Natural killer cell treated with Interleukin-12 subunit alpha and Interleukin-12 subunit beta and Interleukin-15 and Interleukin-18, amount 100 ng/mL, for 72 hours (primary cell): ENCODE data around the gene EME1. TPM values are rescaled to one million over a fixed set of nuclear protein-coding genes. Genes with fewer than 3 reads are reported as not detected.

ENCODE experiments used
- ATAC-seq, 2 donors: fragments of 150-1000 bp; cut with Tn5 transposase in 1 of 2; sonication (Bioruptor Pico), chemical (Tn5 transposase) in 1 of 2; 2 replicates each; pipeline ENCODE4 v1.10.0; 2021
- DNase-seq: peaks from one replicate; pipeline ENCODE4 v3.0.0; 2022; ENCODE audit warnings: low spot score
- H3K27ac Mint-ChIP-seq, 2 donors: 1 replicate in 1 of 2; 2 replicates in 1 of 2; pipeline ENCODE4 v1.8.0; 2022; ENCODE audit warnings: mixed read lengths in 2 of 2, mild to moderate bottlenecking in 1 of 2, moderate library complexity in 1 of 2
- H3K27me3 Mint-ChIP-seq, 2 donors: 1 replicate in 1 of 2; 2 replicates in 1 of 2; pipeline ENCODE4 v1.8.0; 2022; ENCODE audit warnings: mixed read lengths in 2 of 2
- H3K36me3 Mint-ChIP-seq: one replicate; pipeline ENCODE4 v1.8.0; 2022; ENCODE audit warnings: mixed read lengths
- H3K4me1 Mint-ChIP-seq, 2 donors: 1 replicate in 1 of 2; 2 replicates in 1 of 2; pipeline ENCODE4 v1.8.0; 2022; ENCODE audit warnings: low read depth in 2 of 2, mixed read lengths in 2 of 2, mild to moderate bottlenecking in 1 of 2
- H3K4me3 Mint-ChIP-seq: one replicate; pipeline ENCODE4 v1.8.0; 2022; ENCODE audit warnings: mixed read lengths
- H3K9me3 Mint-ChIP-seq: 2 replicates; pipeline ENCODE4 v1.8.0; 2022; ENCODE audit warnings: mixed read lengths
- total RNA-seq, 2 donors: library from RNA; stranded (reverse); gene quantifications; one replicate each; pipeline ENCODE4 v1.2.3, GENCODE V29; 2022

Gene EME1
- total RNA-seq, 2 donors from 2014 or later, result 15.8 to 40.2 TPM

DNA sequence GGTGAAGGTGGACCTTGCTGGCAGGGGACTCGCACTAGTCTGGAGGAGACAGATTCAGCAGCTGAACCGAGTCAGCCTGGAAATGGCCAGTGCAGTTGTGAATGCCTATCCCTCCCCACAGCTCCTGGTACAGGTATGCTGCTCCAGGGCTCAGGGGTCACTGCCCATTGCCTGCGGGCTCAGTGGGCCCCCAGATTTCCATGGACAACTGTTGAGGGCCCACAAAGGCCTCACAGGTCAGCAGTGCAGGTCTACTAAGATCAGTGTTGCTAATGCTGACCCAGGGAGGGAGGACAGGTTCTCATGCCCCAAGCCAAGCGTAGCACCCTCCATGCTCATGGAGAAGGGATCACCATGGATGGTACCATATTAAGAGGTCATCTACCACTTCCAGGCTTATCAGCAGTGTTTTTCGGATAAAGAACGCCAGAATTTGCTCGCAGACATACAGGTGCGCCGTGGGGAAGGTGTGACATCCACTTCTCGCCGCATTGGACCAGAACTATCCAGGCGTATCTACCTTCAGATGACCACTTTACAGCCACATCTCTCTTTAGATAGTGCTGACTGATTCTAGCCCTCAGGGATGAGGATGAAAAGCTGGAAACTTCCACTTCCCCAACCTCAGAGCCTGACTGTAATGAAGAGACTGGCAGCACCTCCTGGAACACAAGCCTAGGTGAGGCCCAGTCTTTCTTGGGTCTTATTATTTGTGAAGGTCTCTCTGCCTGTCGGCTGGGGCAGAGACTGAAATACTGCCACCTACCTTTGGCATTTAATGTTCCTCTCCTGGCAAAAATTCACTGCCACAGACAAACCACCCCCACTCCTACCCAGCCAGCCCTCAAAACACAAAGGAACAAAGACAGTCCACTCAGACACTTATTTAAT lies 7.6 kb downstream of the EME1 start:
- no peak overlapping the region for H3K4me3 Mint-ChIP-seq
- H3K27ac Mint-ChIP-seq, result no peak overlapping the region
- ATAC-seq (peak in 1 of 2 donors; percentile 9), DNase-seq (no peak)
- H3K9me3 Mint-ChIP-seq, result no peaks in the 10 kb centered on the region
- peaks cover 0 to 3% of the 10 kb centered on the region in 2 donors for H3K4me1 Mint-ChIP-seq
- no peaks in the 10 kb centered on the region for H3K27me3 Mint-ChIP-seq
- H3K36me3 Mint-ChIP-seq, result peaks cover 9% of the 10 kb centered on the region

DNA sequence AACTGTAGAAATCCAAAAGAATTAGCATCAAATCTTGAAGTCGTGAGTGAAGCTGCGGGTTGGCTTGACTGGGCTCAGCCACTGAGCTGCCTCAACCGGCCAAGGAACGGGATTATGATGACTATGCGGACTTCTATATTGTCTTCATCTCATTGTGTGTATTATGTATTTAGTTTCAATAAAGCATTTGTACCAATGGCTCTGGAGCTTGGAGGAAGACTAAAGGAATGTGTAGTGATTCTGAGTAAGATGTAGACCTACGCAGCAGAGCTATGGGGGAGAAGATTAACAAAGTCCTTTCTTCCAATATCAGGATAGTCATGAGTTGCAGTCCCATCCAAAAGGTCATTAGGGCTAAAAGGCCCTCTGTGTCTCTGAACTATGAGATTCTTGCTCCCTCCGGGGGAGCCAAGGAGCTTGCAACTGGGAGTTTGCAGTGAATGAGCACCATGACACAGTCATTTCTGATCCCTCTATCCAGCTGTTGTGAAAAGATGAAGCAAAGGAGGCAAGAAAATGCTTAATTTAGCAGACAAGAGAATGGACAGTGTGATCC lies 8.3 kb downstream of the EME1 start:
- H3K4me3 Mint-ChIP-seq, result no peak overlapping the region
- no peak overlapping the region for H3K27ac Mint-ChIP-seq
- DNase-seq, result no peak

DNA sequence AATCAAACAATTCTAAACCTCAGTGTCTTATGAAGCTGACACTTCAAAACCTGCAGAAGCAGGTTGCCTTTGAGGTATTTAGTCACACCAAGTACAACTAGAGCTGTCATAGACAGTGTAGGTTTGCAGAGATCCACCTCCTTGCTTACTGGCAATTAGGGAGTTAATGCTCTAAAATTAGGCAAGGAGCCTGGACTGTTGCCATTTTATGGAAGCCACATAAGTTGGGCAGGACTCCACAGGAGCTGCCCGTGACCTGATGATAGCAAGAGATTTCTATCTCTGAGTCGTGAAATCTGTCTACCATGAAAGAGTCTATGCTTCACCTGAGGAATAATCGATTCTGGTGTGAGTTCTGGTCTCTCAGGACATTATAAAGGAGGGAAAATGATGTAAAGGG lies 8.9 kb downstream of the EME1 start:
- H3K27ac Mint-ChIP-seq, result no peak overlapping the region
- H3K4me1 Mint-ChIP-seq, result peaks cover under 1 to 3% of the 10 kb centered on the region in 2 donors
- peaks cover 17% of the 10 kb centered on the region for H3K36me3 Mint-ChIP-seq
- ATAC-seq (no peak), DNase-seq (no peak)
- no peaks in the 10 kb centered on the region for H3K9me3 Mint-ChIP-seq
- no peak overlapping the region for H3K4me3 Mint-ChIP-seq
- no peaks in the 10 kb centered on the region for H3K27me3 Mint-ChIP-seq

More for the DNA sequence above, 8.3 kb downstream of the EME1 start:
- no peaks in the 10 kb centered on the region for H3K9me3 Mint-ChIP-seq
- no peaks in the 10 kb centered on the region for H3K27me3 Mint-ChIP-seq
- H3K4me1 Mint-ChIP-seq, result peaks cover 0 to 3% of the 10 kb centered on the region in 2 donors
- ATAC-seq, result no peak
- peaks cover 11% of the 10 kb centered on the region for H3K36me3 Mint-ChIP-seq

DNA sequence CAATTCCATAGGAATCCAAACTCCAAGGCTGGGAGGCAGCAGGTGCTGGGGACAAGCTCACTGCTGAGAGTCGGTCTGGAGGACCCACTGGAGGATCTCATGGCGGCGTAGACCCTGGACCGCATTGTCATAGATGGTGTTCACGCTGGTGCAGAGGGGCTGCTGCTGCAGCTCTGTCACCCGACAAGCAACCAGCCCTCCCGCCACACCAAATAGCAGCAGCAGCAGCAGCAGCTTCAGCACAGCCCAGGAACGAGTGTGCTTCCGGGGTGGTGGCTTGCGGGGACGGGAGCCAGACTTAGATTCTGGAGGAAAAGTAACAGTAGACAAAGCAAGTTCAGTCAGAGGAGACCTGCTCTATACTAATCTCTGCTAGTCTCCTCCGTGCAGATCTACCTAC lies 9.9 kb downstream of the EME1 start:
- H3K4me3 Mint-ChIP-seq, result no peak overlapping the region
- ATAC-seq (no peak), DNase-seq (no peak)
- H3K27me3 Mint-ChIP-seq, result no peaks in the 10 kb centered on the region
- peaks cover 6 to 12% of the 10 kb centered on the region in 2 donors for H3K4me1 Mint-ChIP-seq
- H3K36me3 Mint-ChIP-seq, result peaks cover 27% of the 10 kb centered on the region
- no peak overlapping the region for H3K27ac Mint-ChIP-seq
- H3K9me3 Mint-ChIP-seq, result no peaks in the 10 kb centered on the region

DNA sequence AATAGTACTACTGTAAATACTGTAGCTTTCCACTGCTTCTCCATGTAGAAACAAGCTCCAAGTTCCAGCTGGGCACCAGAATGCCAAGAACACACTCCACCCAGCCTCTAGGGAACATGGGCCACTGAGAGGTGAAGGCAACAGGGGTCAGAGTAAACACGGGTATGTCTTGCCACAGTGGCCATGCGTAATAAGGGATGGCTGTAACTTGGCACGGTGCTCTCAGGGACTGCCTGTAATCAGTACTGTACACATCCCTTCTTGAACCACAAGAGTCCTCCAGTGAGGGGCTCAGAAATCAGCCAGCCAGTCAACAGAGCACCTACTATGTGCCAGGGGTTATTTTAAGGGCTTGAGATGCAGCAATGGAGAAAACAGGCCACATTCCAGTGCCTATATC lies 13.5 kb downstream of the EME1 start:
- ATAC-seq (no peak), DNase-seq (no peak)
- Mint-ChIP-seq H3K27ac (peak overlapping the region in 1 of 2 donors; percentile 34), H3K4me3 (no peak overlapping the region), H3K36me3 (peaks cover 38% of the 10 kb centered on the region), H3K9me3 (no peaks in the 10 kb centered on the region), H3K27me3 (no peaks in the 10 kb centered on the region), H3K4me1 (peaks cover 6 to 17% of the 10 kb centered on the region in 2 donors)

DNA sequence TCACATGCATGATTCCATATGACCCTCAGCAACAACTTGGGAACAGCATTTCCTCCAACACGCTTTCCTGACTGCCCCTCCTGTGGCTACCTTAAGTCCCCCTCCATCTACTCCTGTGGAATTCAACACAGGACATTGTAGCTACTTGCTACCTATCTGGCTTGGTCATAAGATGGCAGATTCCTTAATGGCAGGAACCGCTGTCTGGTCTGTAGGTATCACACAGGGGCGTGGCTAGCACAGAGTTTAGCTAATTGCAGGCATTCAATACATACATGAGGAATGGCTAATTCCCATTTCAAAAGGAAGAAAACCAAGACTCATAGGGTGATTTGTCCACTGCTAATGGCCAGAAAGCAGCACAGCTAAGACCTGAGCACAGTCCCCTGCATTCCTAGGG lies 15.7 kb downstream of the EME1 start:
- H3K27ac Mint-ChIP-seq, result no peak overlapping the region
- H3K4me3 Mint-ChIP-seq, result no peak overlapping the region
- H3K27me3 Mint-ChIP-seq, result no peaks in the 10 kb centered on the region
- no peak for ATAC-seq
- no peak for DNase-seq
- H3K9me3 Mint-ChIP-seq, result no peaks in the 10 kb centered on the region
- H3K36me3 Mint-ChIP-seq, result peaks cover 49% of the 10 kb centered on the region
- peaks cover 15 to 24% of the 10 kb centered on the region in 2 donors for H3K4me1 Mint-ChIP-seq

DNA sequence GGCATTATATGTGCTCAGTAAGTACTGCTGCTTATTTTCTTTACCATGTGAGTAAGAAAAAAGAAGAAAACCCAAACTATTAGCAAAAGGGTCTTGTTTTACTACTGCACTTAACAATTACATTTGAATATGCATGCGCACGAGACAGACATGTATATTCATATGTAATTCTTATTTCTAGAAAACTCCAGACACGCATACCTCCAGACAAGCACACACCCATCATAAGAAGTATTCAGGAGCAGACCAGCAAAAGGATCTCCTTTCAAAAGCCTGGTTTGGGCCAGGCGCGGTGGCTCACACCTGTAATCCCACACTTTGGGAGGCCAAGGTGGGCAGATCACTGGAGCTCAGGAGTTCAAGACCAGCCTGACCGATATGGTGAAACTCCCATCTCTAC lies 16.5 kb downstream of the EME1 start:
- Mint-ChIP-seq H3K9me3 (no peaks in the 10 kb centered on the region), H3K27ac (no peak overlapping the region), H3K4me1 (peaks cover 20 to 28% of the 10 kb centered on the region in 2 donors), H3K27me3 (no peaks in the 10 kb centered on the region), H3K4me3 (no peak overlapping the region), H3K36me3 (peaks cover 55% of the 10 kb centered on the region)
- ATAC-seq, result no peak
- no peak for DNase-seq

DNA sequence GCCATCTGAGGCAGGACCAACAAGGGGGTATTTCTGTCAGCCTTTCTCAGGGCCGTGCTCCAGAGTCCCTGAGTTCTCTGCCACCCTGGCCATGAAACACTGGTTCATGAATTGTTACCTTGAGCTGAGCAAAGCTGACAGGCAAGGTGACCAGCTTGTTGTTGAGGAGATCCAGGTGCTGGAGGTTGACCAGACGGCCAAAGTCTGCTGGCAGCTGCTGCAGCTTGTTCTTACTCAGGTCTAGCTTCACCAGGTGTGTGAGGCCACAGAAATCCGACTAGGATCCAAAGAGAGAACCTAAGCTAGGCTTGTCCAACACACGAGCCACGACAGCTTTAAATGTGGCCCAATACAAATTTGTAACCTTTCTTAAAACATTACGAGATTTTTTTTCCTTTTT lies 19.6 kb downstream of the EME1 start:
- ATAC-seq (no peak), DNase-seq (no peak)
- no peaks in the 10 kb centered on the region for H3K27me3 Mint-ChIP-seq
- H3K27ac Mint-ChIP-seq, result no peak overlapping the region
- no peak overlapping the region for H3K4me3 Mint-ChIP-seq
- peaks cover 37% of the 10 kb centered on the region for H3K36me3 Mint-ChIP-seq
- H3K9me3 Mint-ChIP-seq, result no peaks in the 10 kb centered on the region
- H3K4me1 Mint-ChIP-seq, result peaks cover 33 to 34% of the 10 kb centered on the region in 2 donors

DNA sequence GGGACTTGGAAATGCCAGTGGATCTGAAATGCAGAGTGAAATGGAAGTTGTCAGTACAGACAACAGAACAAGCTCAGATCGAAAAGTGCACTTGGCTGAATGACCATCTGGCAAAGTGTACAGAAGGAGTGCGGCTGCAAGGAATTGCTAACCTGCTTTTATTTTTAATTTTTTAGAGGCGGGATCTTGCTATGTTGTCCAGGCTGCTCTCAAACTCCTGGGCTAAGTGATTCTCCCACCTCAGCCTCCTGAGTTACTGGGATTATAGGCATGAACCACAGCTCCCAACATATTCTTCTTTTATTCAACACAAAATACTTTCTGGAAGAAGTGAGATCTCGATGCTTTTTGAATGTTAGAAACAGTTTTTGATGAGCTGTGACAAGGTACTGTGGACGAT lies 20.7 kb downstream of the EME1 start:
- Mint-ChIP-seq H3K27me3 (no peaks in the 10 kb centered on the region), H3K9me3 (no peaks in the 10 kb centered on the region), H3K4me3 (no peak overlapping the region), H3K27ac (no peak overlapping the region), H3K4me1 (peaks cover 33 to 38% of the 10 kb centered on the region in 2 donors), H3K36me3 (peaks cover 31% of the 10 kb centered on the region)
- ATAC-seq (no peak), DNase-seq (no peak)

DNA sequence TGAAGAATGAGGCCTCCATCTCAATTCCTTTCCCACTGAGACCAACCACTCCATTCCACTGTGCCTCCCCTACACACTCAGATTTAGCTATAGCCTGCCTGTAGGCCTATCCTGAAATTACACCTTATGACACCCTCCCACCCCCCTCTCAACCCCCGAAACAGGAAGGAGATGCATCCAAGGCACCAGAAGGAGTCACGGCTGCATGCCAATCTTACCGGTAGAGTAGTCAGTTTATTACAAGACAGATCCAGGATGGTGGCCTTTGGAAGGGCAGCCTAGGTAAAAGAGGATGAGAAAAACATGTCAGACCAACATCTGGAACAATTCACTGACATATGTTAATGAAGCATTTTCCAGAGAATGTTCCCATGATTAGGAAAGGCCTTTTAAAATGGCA lies 21.7 kb downstream of the EME1 start:
- Mint-ChIP-seq H3K4me1 (peaks cover 31 to 38% of the 10 kb centered on the region in 2 donors), H3K36me3 (peaks cover 31% of the 10 kb centered on the region), H3K9me3 (no peaks in the 10 kb centered on the region), H3K4me3 (peak overlapping the region; percentile 94), H3K27me3 (no peaks in the 10 kb centered on the region), H3K27ac (peak overlapping the region; percentile 55 to 95)
- DNase-seq (no peak), ATAC-seq (no peak)

DNA sequence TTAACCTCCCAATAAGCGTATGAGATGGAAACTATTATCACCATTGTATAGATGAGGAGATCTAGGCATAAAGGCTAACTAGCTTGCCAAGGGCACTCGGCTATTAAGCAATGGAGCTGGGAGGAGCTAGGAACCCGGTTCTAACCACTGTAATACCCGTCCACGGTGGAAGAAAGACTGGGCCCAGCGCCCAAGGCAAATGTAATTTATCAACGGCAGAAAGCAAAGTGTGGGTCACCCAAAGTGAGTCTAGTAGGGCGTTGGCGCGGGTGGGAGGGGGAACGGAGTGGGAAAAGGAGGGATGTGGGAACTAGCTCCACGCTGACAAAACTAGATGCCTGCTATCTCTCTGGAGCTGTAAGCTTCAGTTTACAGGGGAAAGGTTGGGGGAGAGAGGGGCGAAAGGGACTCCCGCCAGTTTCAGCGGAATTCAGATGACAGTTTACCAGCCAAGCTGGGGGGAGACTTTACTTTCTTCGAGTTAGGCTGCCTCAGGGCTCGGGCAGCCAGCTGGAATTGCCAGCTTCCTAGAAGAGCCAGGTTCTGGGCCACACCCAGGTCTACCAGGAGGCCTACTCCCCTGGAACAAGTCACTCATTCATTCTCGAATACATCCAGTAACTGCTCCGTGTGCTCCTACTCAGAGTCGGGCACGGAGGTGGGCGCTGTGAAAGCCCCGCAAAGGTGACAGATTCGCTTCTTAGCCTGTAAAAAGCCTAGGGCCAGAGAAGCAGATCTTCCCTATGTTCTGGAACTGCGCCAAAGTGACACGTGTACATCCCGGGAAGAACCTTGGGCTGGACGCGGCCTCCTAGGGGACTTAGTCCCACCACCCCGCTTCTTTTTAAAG lies 23.5 kb downstream of the EME1 start:
- ATAC-seq, result peak in 1 of 2 donors; percentile 12
- peaks cover 23% of the 10 kb centered on the region for H3K36me3 Mint-ChIP-seq
- H3K27ac Mint-ChIP-seq, result peak overlapping the region; percentile 62 to 95
- H3K4me1 Mint-ChIP-seq, result peaks cover 29 to 38% of the 10 kb centered on the region in 2 donors
- H3K4me3 Mint-ChIP-seq, result peak overlapping the region; percentile 94
- no peak for DNase-seq
- no peaks in the 10 kb centered on the region for H3K9me3 Mint-ChIP-seq
- H3K27me3 Mint-ChIP-seq, result no peaks in the 10 kb centered on the region

DNA sequence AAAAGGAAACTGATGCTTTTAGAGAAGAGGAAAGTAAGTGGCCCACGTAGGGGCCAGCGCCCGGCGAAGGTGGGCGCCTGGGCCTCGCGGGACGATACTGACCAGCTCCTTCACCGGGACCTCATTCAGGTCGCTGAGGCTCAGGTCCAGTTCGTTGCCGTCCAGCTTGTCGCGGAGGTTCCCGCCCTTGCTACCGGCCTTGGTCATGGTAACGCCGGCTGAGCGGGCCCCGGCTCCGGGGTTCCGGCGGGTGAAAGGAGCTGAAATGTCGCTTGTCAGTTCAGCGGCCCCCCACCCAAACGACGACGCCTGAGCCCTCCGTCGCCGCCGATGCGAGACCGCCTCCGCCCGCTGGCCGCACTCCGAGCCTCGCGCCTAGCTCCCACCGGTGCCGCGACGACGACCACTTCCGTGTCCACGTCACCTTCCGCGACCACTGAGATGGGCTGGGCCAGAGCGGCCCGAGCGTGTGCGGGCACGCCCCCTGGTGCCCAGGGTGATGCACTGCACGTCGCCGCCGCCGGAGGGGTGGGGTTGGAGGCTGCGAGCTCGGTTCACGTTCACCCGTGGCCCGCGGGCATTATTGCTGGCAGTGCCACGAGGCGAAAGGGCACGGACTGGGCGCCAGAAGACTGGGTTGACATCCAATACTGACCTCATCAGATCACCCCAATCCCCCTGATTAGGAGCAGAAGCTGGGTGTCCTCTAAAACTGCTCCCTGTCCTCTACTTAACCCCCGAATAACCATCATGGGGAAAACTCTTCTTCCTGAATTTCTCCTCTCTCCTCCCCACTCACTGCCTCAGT lies 24.3 kb downstream of the EME1 start, which contains the start of gene LRRC59:
Gene LRRC59 (minus strand): TSS at position 413 of the 808 bp plus-strand sequence. CDS start 206 bp downstream, at position 207.
- peaks cover 29 to 38% of the 10 kb centered on the region in 2 donors for H3K4me1 Mint-ChIP-seq
- peak within 1 kb of the TSS; percentile 94 for H3K4me3 Mint-ChIP-seq
- H3K27ac Mint-ChIP-seq, result peak within 1 kb of the TSS; percentile 62 to 95

DNA sequence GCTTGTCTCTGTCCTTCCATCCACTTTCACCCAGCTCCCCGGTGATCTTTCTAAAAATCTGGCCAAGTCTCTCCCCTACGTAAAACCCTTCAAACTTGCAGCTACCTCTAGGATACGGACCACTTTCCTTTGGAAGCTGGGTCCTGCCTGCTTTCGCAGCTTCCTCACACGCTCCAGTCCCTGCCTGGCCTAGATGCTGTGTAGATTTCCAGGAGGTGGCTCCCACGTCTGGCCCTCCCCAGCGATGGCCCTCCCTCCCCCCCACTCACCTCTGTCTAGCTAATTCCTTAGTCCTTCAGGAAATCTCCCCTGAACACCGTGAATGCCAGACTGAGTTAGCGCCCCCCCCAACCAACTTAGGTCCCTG lies 24.9 kb downstream of the EME1 start:
- H3K4me1 Mint-ChIP-seq, result peaks cover 29 to 37% of the 10 kb centered on the region in 2 donors
- ATAC-seq, result no peak
- H3K4me3 Mint-ChIP-seq, result peak overlapping the region; percentile 94
- no peaks in the 10 kb centered on the region for H3K9me3 Mint-ChIP-seq
- H3K36me3 Mint-ChIP-seq, result peaks cover 20% of the 10 kb centered on the region
- H3K27ac Mint-ChIP-seq, result peak overlapping the region; percentile 62
- no peak for DNase-seq
- H3K27me3 Mint-ChIP-seq, result peaks cover 0 to 2% of the 10 kb centered on the region in 2 donors

More for the DNA sequence above, 24.3 kb downstream of the EME1 start, which contains the start of gene LRRC59:
- ATAC-seq (peak; percentile 100), DNase-seq (peak; percentile 93)
- Mint-ChIP-seq H3K36me3 (peaks cover 21% of the 10 kb centered on the region), H3K27me3 (peaks cover 0 to 2% of the 10 kb centered on the region in 2 donors), H3K9me3 (no peaks in the 10 kb centered on the region)
